NK-92 (cell line): ENCODE results near the gene FABP7.
"Not testable (repeated sequence)": the region's sequence is repeated elsewhere in the genome, so short reads cannot be mapped to it uniquely, and the experiment has no call there.

Experiments used
- DNase-seq: peaks from one replicate; lab custom pipeline; 2025; ENCODE audit not compliant: unreplicated experiment; lab: John Stamatoyannopoulos, UW

FABP7 gene

DNA sequence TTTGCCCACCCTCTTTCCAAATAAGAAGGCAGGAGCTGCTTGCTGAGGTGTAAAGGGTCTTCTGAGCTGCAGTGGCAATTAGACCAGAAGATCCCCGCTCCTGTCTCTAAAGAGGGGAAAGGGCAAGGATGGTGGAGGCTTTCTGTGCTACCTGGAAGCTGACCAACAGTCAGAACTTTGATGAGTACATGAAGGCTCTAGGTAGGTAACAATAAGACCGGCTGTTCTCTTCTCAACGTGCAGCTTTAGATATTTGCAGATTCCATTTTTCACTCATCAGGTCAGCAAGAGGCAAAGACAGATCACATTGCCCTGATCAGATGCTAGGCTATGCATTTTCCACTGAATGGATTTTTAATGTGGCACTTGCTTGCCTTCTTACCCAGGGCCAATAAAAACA is at the start of gene FABP7:
TSS of gene FABP7 (plus strand) at position 50 of the 400 bp plus-strand sequence. CDS start at position 129, 79 bp downstream.
- no peak for DNase-seq

DNA sequence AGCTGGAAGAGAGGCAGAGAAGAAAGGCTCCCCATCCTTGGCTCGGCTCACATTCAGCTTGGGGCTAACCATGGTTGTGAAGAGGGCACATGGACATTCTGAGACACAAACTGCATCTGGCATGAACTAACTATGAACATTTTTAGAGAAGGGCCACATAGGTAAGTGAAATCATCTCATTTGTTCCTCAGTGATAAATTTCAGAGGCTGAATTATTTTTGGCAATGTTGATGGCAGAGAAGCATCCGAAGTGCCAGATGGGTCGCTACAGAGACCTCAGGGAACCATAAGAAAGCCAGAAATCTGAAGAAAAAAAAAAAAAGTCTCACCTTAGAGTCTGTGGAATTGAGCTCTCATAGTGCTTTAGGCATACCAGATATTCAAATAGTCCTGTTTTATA is 49.2 kb upstream of the FABP7 start:
- DNase-seq = no peak

DNA sequence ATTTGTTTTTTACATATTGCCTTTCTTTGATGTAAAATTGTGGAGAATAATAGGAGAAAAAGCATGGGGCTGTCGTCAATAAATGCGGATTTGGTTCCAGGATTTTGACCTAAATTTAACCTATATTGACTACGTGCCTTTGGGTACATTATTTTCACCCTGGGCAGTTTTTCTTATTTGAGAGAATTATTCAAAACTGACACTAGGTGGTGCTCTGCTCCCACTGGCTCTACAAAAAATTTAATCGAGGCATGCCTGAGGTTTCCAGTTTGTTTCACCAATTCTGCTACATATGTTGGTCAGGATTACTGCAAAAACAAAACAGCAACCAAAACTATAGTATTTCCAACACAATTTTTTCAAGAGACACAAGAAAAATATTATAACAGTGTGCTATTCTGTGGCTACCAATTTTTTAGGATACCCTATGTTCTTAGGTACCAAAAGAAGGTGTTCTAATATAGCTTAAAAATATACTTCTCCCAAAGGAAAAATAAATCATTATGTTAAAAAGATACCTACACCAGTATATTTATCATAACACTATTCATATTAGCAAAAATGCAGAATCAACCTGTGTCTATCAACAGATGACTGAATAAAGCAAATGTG is 48.6 kb upstream of the FABP7 start:
- no peak for DNase-seq

DNA sequence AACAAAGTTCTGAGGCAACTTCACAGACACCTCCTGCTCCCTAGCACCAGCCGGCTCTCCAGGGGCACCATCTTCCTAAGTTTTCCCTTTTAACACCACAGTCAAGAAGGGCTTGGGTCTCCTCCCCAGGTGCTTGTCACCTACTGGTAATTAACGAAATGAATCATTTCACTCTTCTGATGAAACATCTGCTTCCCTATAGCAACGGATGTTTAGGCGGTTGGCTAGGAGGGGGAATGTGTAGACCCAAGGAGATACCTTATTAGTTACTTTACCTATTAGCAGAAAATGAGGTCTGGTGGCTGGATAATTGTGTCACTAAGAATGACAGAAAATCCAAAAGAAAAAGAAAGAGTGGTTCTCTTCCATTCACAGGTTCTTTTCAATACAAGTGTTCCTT is 46.3 kb upstream of the FABP7 start:
- no peak for DNase-seq

DNA sequence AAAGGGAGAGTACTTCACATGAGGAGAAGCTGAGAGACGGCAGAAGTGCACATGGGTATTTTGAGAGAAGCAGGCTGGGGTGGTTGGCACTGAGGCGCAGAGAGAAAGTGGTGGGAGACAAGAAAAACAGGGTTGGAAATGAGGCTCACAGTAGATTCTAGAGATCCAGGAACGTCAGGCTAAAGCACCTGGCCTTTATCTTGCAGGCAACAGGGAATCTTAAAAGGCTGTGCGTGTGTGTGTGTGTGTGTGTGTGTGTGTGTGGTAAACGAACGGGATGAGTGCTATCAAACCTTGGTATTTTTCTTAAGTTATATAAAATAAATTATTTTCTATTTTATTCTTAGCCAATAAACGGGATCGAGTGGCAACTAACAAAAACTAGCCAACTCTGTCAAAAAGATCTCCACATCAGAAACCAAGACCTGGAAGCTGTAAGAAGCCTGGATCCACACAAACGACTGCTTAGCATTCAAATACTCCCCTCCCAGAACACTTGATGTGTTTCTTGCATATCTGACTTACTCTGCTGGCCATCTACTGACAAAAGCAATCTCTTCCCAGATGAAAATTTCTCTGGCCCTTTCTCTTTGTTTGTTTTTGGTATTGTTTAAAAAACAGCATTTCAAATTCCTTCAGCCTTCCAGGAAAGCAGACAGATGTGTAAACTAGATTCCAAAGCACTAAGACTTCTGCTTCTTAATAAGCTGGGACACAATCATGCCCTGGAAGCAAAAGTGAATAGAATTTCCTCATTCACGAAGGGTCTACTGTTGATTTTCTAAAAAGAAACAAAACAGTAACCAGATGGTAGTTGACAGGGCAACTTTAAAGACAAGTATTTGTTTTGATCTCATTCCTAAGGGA is 44.8 kb upstream of the FABP7 start:
- DNase-seq = no peak

DNA sequence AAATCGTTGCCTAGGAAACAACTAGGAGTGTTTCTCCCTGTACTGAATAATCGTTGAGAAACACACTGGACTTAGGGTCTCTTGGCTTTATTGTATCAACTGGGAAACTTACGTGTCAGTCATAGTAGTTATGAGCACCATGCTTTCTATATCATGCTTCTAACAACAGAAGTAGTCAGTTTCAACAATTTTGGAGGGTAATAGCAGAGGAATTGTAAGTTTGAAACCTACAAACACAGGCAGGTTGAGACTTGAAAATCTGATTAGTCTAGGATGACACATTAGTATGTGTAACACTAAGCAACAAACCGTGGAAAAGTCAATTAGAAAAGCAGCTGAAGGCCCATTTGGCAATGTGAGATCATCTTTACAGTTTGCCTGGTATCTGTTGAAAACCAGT is 43.9 kb upstream of the FABP7 start:
- no peak for DNase-seq

DNA sequence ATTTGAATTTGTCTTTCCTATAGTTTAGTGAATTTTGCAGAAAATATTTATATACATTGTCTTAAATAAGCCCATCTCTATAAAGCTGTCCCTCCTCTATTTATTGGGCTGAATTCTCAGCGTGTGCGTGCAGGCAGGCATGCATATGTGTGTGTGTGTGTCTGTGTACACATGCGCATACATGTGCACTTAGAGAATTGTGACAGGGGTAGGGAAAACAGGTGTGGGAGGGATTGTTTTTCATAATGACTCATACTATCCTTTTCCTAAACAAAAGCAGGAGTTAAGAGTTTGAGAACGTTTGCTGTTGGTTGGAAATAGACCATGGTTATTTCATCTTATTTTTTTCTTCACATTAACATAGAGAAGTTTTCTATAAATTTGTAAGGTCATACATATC is 43.4 kb upstream of the FABP7 start:
- DNase-seq = no peak

DNA sequence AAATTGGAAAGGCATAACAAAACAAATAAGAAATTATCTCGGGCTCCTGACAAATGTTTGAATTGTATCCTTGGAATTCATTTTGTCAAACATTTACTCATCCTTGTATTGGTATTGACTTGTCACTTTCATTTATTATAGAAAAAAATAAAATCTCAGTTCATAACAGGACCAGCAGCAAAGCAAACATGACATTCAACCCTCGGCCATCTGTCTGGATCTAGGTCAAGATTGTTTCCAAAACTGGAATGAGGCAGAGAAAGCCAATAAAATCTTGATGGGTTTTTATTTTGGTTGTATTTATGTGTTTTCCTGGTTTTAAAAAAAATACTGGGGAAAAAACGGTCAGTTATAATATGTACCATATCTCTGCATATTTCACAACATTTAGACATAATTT is 42.9 kb upstream of the FABP7 start:
- DNase-seq = no peak

DNA sequence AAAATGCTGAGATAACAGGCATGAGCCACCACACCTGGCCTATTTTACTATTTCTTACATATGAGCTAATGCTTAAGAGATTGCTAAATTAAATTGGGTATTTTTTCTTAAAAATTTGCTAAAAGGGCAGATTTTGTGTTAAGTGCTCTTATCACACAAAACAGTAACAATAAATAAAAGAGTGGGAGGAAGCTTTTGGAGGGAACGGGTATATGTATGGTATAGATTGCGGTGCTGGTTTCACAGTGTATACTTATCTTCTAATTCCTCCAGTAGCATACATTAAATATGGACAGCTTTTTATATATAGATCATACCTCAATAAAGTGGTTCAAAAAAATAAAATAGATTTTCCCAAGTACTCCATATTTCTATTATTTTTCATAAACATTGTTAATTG is 39.4 kb upstream of the FABP7 start:
- no peak for DNase-seq

DNA sequence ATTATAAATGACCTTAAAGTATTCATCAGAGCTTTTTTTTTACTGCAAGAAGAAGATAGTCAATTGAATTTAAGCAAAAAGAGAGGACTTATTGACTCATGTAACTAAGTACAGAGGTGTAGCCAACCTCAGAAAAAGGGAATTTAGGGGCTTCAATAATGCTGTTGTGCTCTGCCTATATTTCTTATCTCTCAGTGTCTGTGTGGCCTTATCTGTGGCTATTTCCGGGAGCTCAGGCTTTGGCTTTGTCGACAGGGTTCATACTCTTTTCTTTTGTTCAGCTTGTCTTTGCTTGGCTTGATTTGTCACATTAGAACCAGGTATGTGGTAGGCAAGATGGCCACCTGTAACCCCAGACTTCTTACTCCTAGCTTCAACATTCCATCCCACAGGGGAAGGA is 38.6 kb upstream of the FABP7 start:
- DNase-seq = no peak

DNA sequence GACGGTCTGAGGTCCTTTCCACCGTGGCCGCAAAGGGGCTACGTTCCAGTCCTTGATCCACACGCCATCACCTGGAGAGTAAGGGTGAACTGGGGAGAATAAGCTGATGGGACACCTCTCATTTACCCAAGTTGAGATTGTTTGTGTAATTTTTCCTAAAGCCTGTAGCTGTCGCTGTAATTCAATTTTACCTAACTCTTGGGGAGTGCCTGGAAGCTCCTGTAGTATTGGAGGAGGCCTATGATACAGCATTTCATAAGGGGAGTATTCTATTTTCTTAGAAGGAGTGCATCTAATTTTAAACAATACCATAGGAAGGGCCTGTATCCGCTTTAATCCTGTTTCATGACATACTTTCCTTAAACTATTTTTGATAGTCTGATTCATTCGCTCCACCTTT is 35.3 kb upstream of the FABP7 start:
- DNase-seq = not testable (repeated sequence)

DNA sequence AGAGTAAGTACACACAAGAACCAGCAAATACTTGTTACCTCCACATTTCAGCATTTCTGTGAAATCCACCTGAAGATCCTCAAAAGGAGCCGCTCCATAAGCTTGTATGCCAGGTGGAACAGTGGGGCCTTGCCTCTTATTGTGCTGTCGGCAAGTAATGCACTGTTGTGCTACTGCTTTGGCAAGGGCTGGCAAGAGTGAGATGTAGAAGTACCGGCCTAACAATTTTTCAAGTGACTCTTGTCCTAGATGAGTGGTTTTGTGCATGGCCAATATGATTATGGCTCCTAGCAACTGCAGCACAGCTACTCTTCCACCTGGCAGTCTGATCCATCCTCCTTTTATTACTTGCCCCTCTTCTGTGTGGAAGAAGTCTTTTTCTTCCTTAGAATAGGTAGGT is 34.7 kb upstream of the FABP7 start:
- DNase-seq = not testable (repeated sequence)

DNA sequence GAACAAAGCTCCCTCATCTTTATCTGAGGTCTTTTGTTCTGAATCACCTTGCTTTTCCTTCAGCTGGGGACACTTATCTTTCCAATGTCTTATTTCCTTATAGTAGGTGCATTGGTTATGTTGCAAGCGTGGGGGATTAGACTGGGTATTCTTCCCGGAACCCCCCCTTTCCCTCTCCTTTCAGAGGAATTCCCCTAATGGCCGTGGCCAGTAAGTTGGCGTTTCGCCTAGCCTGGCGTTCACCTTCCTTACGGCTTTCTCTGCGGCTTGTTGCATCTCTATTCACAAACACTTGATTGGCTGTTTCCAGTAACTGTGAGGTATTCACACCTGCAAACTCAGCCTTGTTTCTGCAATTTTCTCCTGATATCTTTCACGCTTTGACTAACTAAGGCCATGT is 32.8 kb upstream of the FABP7 start:
- no peak for DNase-seq

DNA sequence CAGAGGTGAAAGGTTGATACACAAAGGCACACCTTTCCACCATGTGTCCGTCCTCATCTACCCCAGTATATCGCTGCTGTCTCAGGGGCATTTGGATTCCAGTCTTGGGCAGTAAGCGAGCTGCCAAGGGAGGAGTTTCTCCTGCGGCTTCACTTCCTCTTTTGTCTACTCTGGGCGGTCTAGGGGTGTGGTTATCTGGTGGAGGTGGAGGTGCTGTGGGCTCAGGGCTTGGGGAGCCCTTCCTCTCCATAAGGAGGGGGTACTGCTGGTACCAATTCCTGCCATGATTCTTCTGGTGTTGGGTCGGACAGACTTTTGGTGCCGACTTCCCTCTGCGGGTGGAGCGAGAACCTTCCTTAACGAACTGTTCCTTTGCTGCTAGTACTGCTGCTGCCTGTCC is 31.9 kb upstream of the FABP7 start:
- no peak for DNase-seq

DNA sequence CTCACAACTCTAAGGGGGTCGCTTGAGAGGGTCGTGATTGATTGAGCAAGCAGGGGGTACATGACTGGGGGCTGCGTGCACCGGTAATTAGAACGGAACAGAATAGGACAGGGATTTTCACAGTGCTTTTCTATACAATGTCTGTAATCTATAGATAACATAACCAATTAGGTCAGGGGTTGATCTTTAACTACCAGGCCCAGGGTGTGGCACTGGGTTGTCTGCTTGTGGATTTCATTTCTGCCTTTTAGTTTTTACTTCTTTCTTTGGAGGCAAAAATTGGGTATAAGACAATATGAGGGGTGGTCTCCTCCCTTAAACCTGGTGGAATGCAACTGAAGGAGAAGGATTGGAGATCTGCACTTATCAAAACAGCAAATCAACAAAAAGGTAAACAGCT is 30.6 kb upstream of the FABP7 start:
- not testable (repeated sequence) for DNase-seq

DNA sequence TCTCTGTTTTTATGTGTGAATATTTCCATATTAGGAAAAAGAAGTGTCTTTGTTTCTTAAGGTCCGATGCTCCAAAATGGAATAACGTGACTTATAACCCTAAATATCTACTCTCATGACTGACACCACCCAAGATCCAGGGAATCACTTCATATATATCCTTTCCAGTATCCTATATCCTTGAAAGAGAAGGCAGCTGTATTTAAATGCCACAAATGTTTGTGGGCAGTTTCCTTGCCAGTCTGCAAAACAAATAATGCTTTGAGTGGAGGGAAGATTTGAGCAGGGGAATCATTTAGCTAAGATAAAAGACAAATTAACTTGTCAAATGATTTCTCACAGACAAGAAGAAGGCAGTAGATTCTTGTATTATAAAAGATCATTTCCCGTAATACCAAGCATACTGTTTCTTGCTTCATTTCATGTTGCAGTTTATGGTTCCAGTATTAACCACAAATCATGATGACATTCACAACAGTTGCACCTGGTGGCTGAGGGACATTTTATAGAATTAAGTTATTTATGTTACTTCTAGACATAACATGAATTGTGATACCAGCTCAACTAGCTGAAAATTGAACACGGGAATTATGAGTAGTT is 30.0 kb upstream of the FABP7 start:
- no peak for DNase-seq

DNA sequence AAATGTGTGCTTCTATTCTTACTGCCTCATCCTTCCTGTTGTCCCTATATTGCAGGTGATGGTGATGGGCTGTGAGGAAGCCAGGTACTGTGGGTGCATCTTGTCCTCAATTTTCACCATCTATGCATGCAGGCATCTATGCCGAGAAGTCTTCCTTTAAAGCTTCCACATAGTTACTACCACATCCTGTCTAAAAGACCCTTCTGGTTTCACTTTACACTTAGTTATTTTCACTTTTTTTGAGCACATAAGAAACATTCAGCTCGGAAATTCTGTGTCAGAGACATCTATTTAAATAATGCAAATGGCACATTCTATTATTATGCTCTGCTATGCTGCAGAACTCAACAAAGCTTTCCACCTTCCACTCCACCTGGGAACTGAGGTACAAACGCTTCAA is 28.2 kb upstream of the FABP7 start:
- no peak for DNase-seq

DNA sequence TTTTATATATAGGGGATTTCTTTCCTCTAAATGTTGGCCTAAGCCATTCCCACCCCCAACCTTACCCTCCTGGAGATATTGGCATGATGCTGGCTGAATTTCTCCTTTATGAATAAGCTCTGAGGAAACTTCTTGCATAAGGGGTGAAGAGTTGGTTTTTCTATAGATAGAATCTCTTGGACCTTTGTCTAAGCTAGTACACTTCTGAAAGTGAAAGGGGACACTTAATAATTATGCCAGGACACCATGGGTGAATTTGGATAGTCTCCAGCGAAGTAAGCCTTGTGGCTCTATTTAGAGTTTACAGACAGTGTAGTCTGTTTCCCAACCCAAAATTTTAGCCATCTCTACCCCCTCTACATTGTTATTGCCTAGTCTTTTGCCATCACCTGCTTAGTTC is 27.1 kb upstream of the FABP7 start:
- DNase-seq = no peak

DNA sequence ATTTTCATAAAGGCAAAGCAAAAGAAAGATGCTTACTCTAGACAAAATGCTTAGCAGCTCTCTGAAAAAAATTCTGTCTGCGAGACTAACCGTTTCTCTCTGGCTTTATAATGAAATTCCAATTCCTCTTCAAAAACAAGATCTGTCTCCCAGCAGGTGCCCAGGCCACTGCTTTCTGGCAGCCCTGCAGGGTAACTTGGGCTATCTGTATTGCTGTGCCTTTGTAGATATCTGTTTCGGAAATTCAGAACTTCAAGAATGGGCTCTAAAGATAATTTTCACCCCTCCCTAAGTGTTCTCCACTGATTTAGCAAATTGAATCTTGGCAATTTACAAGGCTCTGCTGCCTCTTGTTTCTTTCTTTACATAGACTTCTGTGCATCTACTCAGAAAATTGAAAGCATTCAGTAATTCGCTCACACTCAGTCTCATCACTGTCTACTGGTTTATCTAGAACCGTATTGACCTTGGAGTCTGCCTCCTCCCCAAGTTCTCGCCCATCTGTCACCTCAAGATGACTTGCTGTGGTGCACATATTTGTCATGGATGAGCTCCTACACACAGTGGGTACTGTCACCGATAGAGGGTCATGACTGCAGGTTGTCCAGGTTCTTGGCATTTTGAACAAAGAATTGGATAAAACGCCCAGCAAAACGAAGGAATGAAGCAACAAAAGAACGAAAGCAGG is 26.4 kb upstream of the FABP7 start:
- no peak for DNase-seq

DNA sequence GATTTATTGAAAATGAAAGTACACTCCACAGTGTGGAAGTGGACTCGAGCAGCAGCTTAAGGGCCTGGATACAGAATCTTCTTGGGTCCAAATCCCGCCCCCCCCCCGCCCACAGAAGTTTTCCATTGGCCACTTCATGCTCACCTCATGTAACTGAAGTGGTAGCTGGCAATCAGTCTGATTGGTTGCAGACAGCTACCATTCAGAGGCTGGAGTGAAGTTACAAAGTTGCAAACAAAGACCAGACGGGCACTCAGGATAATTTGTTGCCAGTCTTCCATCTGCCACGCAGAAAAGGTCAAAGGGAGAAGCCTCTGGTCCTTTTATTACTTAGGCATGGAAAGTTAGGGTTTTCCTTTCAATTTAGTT is 25.8 kb upstream of the FABP7 start:
- DNase-seq = no peak

DNA sequence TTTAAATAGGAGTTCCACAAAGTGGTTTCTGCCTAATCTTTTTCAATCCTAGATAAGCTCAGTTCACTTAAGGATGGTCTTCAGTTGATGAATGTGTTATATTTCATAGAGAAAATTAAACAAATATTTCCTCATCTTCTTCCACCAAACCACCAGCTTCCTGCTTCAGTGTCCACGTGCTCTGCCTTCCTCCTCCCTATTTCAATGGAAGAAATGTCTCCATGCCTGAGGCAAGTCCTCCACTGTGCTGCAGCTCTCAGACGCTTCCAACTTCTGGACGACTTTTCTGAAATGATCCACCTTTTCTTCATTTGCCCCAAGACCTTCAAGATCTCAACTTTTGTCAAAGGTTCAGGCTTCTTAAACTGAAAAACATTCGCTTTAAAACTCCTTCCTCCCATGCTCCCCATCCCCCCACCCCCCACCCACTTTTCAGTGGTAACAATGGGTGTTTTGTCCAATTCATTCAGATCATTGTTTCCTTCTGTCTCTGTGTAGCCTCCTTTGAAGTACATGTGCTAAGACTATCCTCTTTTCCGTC is 25.3 kb upstream of the FABP7 start:
- no peak for DNase-seq

DNA sequence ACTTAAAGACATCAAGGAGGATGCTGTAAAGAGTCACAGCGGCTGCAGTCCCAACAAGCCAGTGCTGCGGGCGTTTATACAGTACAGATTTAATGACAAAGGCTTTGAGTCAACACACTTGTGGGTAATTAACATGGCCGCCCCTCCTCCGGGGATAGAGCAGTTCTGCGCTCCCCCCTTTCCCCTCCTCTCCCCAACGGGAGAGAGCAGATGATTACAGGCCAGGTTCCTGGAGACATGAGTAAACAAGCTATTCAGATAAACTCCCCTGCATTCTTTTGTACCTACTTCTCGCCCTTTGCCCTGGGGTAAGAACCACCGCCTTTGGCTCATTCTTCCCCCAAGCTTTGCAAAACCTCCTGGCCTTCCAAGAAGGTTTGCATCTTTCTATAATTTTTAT is 23.6 kb upstream of the FABP7 start:
- no peak for DNase-seq
